NCI-H187 (cell line): ENCODE results near the gene NDUFA7.
"Not testable (repeated sequence)": the region's sequence is repeated elsewhere in the genome, so short reads cannot be mapped to it uniquely, and the experiment has no call there.

Experiments used
- DNase-seq, 2 experiments: peaks; one replicate each; lab custom pipeline; 2025; lab: John Stamatoyannopoulos, UW

NDUFA7 gene

GRCh38 chr19:8319807-8320520 is 1.2 kb downstream of the NDUFA7 start:
- DNase-seq: no peak

- not testable (repeated sequence) for DNase-seq
Observed at GRCh38 chr19:8318835-8319234, 2.3 kb downstream of the NDUFA7 start.

- no peak for DNase-seq
Observed at GRCh38 chr19:8316351-8317125, 4.6 kb downstream of the NDUFA7 start.

DNA sequence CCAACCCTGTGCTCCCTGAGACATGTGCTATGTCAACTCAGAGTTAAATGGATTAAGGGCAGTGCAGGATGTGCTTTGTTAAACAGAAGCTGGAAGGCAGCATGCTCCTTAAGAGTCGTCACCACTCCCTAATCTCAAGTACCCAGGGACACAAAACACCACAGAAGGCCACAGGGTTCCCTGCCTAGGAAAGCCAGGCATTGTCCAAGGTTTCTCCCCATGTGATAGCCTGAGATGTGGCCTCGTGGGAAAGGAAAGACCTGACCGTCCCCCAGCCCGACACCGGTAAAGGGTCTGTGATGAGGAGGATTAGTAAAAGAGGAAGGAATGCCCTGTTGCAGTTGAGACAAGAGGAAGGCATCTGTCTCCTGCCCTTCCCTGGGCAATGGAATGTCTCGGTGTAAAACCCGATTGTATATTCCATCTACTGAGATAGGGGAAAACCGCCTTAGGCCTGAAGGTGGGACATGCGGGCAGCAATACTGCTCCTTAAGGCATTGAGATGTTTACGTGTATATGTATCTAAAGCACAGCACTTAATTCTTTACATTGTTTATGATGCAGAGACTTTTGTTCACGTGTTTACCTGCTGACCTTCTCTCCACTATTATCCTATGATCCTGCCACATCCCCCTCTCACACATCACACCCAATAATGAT is 6.1 kb downstream of the NDUFA7 start:
- DNase-seq: not testable (repeated sequence)

GRCh38 chr19:8311461-8312260 is 9.5 kb downstream of the NDUFA7 start:
- DNase-seq: no peak

DNA sequence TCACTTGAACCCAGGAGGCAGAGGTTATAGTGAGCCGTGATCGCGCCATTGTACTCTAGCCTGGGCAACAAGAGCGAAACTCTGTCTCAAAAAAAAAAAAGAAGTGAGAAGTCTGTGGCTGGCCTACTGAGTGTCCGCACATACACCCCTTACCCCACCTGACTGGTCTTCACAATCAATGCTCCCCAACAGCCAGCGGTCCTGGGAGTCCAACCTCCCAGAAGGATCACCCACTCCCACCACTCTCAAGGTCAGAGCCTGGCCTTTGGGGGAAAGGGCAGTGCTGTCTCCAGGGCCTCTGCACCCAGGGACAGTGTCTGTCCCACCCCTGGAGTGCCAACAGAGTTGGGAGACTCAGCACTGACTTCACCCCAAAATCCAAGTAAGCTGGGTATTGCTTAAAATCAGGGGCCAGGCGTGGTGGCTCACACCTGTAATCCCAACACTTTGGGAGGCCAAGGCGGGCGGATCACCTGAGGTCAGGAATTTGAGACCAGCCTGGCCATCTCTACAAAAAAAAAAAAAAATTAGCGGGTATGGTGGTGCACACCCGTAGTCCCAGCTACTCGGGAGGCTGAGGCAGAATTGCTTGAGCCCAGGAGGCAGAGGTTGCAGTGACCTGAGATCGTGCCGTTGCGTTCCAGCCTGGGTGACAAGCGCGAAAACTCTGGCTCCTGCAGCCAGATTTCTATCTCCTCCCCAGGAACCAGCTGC is 10.7 kb downstream of the NDUFA7 start:
- no peak for DNase-seq

DNA sequence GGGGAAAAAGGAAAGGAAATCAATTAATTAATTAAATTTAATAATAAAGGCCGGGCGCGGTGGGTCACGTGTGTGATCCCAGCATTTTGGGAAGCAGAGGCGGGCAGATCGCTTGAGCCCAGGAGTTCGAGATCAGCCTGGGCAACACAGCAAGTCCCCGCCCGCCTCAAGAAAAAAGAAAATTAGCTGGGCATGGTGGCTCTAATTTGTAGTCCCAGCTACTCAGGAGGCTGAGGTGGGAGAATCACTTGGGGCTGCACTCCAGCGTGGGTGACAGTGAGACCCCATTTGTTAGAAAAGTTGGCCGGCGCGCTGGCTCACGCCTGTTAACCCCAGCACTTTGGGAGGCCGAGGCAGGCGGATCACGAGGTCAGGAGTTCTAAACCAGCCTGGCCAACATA is 12.3 kb downstream of the NDUFA7 start:
- no peak for DNase-seq

DNA sequence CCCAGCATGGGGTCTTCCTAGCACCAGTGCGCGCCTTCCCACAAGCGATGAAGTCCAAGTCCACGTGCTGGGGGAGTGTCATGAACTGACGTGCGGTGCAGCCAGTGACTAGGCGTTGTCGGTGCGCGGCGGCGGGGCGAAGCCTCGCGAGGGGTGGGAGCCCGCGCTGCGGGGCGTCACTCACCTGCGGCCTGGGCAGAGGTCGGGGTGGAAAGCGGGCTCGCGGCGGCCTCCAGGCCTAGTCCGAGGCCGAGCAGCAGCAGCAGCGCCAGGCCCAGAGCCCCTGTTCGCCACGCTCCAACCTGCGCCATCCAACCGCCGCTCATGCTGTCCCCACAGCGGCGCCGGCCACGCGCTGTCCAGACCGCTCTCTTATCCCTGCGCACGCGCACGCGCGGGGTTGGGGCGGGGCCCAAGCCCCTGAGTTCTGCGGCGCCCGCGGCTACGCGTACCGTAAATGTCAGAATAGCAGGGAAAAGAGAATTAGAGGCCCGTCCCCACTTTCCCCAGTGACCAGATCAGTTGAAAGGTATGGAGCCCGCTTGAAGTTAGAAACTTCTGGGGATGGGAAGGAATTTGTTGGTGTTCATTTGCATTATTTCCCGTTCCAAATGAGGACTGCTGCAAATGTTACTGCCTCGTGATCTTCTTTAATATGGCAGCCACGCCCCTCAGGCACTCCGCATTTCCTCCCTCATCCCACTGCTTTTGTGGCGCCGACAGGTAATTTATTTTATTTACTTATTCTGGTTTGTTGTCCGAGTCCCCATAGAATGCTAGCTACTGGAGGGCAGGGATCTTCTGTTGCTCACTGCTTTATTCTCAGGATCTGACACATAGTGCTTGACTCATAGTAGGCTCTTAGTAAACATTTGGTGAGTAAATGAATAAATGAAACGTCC is 13.0 kb downstream of the NDUFA7 start, which contains the start of gene CD320:
Gene CD320, minus strand, starts transcription at position 394 of the 902 bp plus-strand sequence. Its CDS starts 68 bp downstream, at position 326.
- peak; percentile 70 to 85 for DNase-seq

DNA sequence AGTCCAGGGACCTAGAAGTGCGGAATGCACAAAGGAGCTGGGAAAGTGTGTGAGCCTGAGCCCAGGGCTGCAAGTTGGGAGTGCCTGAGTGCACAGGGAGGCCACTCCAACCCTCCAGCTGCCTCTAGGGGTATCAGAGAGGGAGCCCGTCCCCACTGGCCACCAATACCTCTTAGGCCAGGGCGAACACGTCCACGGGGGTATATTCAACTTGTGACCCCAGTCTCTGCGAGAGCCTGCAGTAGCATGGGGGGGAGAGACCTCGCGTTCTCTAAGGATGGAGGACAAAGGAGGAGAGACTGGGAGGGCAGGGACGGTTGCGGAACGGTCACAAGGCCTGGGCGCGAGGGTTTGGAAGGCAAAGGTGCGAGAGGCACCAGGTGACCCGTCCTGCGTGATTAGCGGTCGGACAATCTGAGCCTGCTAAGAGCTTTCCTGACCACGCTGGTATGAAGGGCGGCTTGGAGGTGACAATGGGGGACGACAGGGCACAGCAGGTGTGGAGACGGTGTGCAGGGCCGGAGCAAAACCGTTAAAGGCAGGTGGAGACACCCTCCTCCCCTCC is 13.7 kb downstream of the NDUFA7 start:
- no peak for DNase-seq

GRCh38 chr19:8306235-8307054 is 14.7 kb downstream of the NDUFA7 start:
- DNase-seq: no peak

- DNase-seq: no peak
Observed at GRCh38 chr19:8305798-8306197, 15.4 kb downstream of the NDUFA7 start.

GRCh38 chr19:8304841-8305621 is 16.1 kb downstream of the NDUFA7 start:
- no peak for DNase-seq

DNA sequence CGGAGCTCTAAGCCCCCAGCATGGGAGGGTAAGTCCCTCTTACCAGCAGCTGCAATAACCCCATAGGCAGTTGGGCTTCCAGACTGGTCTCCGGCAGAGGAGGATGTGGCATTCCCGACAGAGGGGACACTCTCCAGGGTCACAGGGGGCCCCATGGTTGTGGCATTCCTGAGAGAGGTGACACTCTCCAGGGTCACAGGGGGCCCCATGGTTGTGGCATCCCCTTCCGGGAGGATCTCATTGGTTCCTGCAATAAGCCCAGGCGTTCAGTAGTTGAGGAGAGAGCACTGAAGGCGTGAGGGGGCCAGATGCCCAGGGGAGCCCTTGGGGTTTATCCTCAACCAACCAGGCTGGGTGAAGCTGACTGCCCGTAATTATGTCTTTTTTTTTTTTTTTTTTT is 18.4 kb downstream of the NDUFA7 start:
- DNase-seq: no peak

- DNase-seq: no peak
Observed at GRCh38 chr19:8302357-8302691, 18.9 kb downstream of the NDUFA7 start.

- DNase-seq: not testable (repeated sequence)
Observed at GRCh38 chr19:8291337-8291736, 29.8 kb downstream of the NDUFA7 start.

GRCh38 chr19:8276508-8276907 is 44.7 kb downstream of the NDUFA7 start:
- DNase-seq: not testable (repeated sequence)

DNA sequence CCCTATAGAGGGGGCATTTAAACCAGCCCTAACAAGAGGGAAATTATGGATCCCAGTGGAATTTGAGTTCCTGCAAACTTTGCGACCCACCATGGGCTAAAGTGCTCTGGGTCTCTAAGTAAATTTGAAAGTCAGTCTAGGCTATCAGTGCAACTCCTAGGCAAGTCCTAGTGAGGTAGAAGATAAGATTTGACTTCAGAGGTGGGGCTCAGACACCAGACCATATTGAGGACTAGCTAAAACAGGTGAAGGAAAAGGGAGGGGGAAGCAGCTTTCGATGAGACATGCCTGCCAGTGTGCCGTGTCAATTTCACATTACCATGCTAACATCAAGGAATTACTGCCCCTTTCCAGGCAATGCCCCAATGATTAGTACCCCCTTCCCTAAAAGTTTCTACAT is 51.5 kb downstream of the NDUFA7 start:
- DNase-seq: no peak

GRCh38 chr19:8265872-8266271 is 55.3 kb downstream of the NDUFA7 start:
- DNase-seq: no peak
